GM18951 (cell line): Measurements from ENCODE around the gene ERC2.
"Not testable (repeated sequence)": the region's sequence is repeated elsewhere in the genome, so short reads cannot be mapped to it uniquely, and the experiment has no call there.

ENCODE experiments used
- POLR2A ChIP-seq: IDR thresholded peaks from 4 replicates; pipeline ENCODE4 v1.6.1; 2011; ENCODE audit warnings: mild to moderate bottlenecking; ENCODE audit not compliant: insufficient read length, insufficient read depth; ENCODE audit errors: extremely low read depth
- in situ Hi-C: fragments of 300-500 bp; cut with MboI; formaldehyde crosslinking; loops from one replicate; pipeline ENCODE4 v1.12.0; 2022; ENCODE audit warnings: low sequenced_read_pairs, mixed read lengths, inconsistent platforms; ENCODE audit not compliant: unreplicated experiment

ERC2 gene

GRCh38 chr3:55860049-55860721 lies 608.1 kb downstream of the ERC2 start:
- in situ Hi-C loops: no loop called here
- no peak for TF ChIP-seq POLR2A

- TF ChIP-seq POLR2A: no peak
- in situ Hi-C loops: no loop called here
These were observed 609.0 kb downstream of the ERC2 start for GRCh38 chr3:55859305-55859704.

GRCh38 chr3:55858727-55859126 lies 609.5 kb downstream of the ERC2 start:
- TF ChIP-seq POLR2A: no peak
- in situ Hi-C loops: no loop called here

- no peak for TF ChIP-seq POLR2A
- in situ Hi-C loops: no loop called here
These were observed 610.0 kb downstream of the ERC2 start for GRCh38 chr3:55858302-55858701.

- TF ChIP-seq POLR2A: no peak
These were observed 610.6 kb downstream of the ERC2 start for GRCh38 chr3:55857633-55858032.

GRCh38 chr3:55855311-55855710 lies 613.0 kb downstream of the ERC2 start:
- in situ Hi-C loops: no loop called here
- no peak for TF ChIP-seq POLR2A

More at GRCh38 chr3:55857633-55858032, 610.6 kb downstream of the ERC2 start:
- in situ Hi-C loops: no loop called here

- in situ Hi-C loops: no loop called here
- TF ChIP-seq POLR2A: no peak
These were observed 613.8 kb downstream of the ERC2 start for GRCh38 chr3:55854494-55854893.

GRCh38 chr3:55852326-55852725 lies 615.9 kb downstream of the ERC2 start:
- in situ Hi-C loops: no loop called here
- no peak for TF ChIP-seq POLR2A

GRCh38 chr3:55842204-55842603 lies 626.1 kb downstream of the ERC2 start:
- in situ Hi-C loops: no loop called here

GRCh38 chr3:55831876-55832275 lies 636.4 kb downstream of the ERC2 start:
- in situ Hi-C loops: not testable (repeated sequence)

More at GRCh38 chr3:55842204-55842603, 626.1 kb downstream of the ERC2 start:
- no peak for TF ChIP-seq POLR2A

GRCh38 chr3:55828712-55829111 lies 639.6 kb downstream of the ERC2 start:
- TF ChIP-seq POLR2A: no peak
- in situ Hi-C loops: no loop called here

- no peak for TF ChIP-seq POLR2A
- in situ Hi-C loops: no loop called here
These were observed 640.5 kb downstream of the ERC2 start for GRCh38 chr3:55827786-55828185.

GRCh38 chr3:55826731-55827496 lies 641.4 kb downstream of the ERC2 start:
- in situ Hi-C loops: no loop called here
- no peak for TF ChIP-seq POLR2A

GRCh38 chr3:55826097-55826496 lies 642.2 kb downstream of the ERC2 start:
- no peak for TF ChIP-seq POLR2A
- in situ Hi-C loops: no loop called here
